HEK293T (cell line): ENCODE measurements around the gene GPR34.
A peak's percentile ranks its signal among the peaks of the same experiment; 100 is the strongest.
"Not testable (repeated sequence)": the region's sequence is repeated elsewhere in the genome, so short reads cannot be mapped to it uniquely, and the experiment has no call there.

Experiments
- CTCF ChIA-PET: fragments of 350-600 bp; formaldehyde crosslinking; extraction: SDS; loops from one replicate; lab custom pipeline; 2021; ENCODE audit warnings: antibody characterized with exemption, inconsistent platforms; lab: Yijun Ruan, JAX
- POLR2A ChIA-PET: fragments of 350-600 bp; formaldehyde crosslinking; extraction: SDS; loops from one replicate; lab custom pipeline; 2020; ENCODE audit warnings: antibody characterized with exemption, inconsistent platforms; lab: Yijun Ruan, JAX
- DNase-seq: peaks from one replicate; pipeline ENCODE4 v3.0.0; 2012; ENCODE audit warnings: mixed read lengths; ENCODE audit errors: extremely low spot score
- ARNT ChIP-seq: fragments of 450-650 bp; IDR thresholded peaks from 2 replicates; pipeline ENCODE4 v1.6.1; 2017; ENCODE audit warnings: mild to moderate bottlenecking
- BHLHE40 ChIP-seq: fragments of 450-650 bp; IDR thresholded peaks from 2 replicates; pipeline ENCODE4 v1.6.1; 2016; ENCODE audit warnings: mild to moderate bottlenecking, moderate library complexity, borderline replicate concordance
- CTBP1 ChIP-seq: fragments of 450-650 bp; IDR thresholded peaks from 2 replicates; pipeline ENCODE4 v1.6.1; 2016; ENCODE audit warnings: borderline replicate concordance
- ELF4 ChIP-seq: fragments of 450-650 bp; IDR thresholded peaks from 2 replicates; pipeline ENCODE4 v1.6.1; 2017; ENCODE audit warnings: antibody characterized with exemption
- FOXA1 ChIP-seq: fragments of 450-650 bp; IDR thresholded peaks from 2 replicates; pipeline ENCODE4 v1.6.1; 2016; ENCODE audit warnings: mild to moderate bottlenecking
- FOXK2 ChIP-seq: fragments of 450-650 bp; IDR thresholded peaks from 2 replicates; pipeline ENCODE4 v1.6.1; 2016; ENCODE audit warnings: mild to moderate bottlenecking
- FOXM1 ChIP-seq: fragments of 450-650 bp; IDR thresholded peaks from 2 replicates; pipeline ENCODE4 v1.6.1; 2017; ENCODE audit warnings: mild to moderate bottlenecking, borderline replicate concordance
- HDGF ChIP-seq: fragments of 450-650 bp; IDR thresholded peaks from 2 replicates; pipeline ENCODE4 v1.6.1; 2017; ENCODE audit warnings: antibody characterized with exemption, borderline replicate concordance
- L3MBTL2 ChIP-seq: fragments of 450-650 bp; conservative IDR thresholded peaks from 2 replicates; pipeline ENCODE4 v1.6.1; 2016; ENCODE audit warnings: mild to moderate bottlenecking
- LEF1 ChIP-seq: fragments of 450-650 bp; IDR thresholded peaks from 2 replicates; pipeline ENCODE4 v1.6.1; 2017; ENCODE audit warnings: mild to moderate bottlenecking, borderline replicate concordance
- NFRKB ChIP-seq: fragments of 450-650 bp; IDR thresholded peaks from 2 replicates; pipeline ENCODE4 v1.6.1; 2016; ENCODE audit warnings: mild to moderate bottlenecking, moderate library complexity
- SP1 ChIP-seq: fragments of 450-650 bp; IDR thresholded peaks from 2 replicates; pipeline ENCODE4 v1.6.1; 2017
- SUZ12 ChIP-seq: fragments of 450-650 bp; IDR thresholded peaks from 2 replicates; pipeline ENCODE4 v1.6.1; 2016; ENCODE audit warnings: mild to moderate bottlenecking
- TARDBP ChIP-seq: fragments of 450-650 bp; IDR thresholded peaks from 2 replicates; pipeline ENCODE4 v1.6.1; 2016
- ZNF384 ChIP-seq: fragments of 450-650 bp; IDR thresholded peaks from 2 replicates; pipeline ENCODE4 v1.6.1; 2016
- TF ChIP-seq, protein P1 (sequence below): fragments of 450-650 bp; IDR thresholded peaks from 2 replicates; pipeline ENCODE4 v1.6.1; 2016

GPR34 gene

DNA sequence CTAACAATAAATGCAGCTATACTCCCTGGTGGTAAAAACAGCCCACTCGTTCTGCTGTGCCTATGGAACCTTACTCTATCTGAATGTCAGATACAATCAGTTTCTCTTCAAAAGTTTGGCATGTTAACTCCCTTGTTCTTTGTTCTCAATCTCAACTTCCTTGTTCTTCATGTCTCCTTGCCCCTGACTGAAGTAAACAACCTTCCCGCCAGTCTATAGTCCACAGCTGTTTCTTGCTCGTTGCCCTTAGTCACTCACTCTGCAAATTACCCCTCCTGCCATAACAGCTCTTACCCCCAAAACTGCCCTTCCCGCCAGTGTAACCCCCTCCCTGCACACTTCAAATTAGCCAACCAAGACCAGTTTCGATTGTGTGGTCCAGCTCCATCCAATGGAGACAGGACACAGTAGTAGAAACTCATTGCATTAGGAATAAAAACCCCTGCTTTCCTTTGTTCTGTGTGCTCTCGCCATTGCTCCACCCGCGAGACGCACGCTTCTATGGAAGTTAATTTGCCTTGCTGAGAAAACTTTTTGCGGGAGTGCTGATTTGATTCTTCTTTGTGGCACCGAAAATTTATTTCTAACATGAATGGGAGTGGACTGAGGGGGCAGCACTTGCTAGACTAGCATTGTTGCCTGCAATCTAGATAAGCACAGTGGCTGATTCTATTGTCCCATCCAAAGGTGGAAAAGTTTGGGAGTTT lies 28.1 kb downstream of the GPR34 start:
- no peak for DNase-seq
- POLR2A ChIA-PET = no interaction called here
- TF ChIP-seq, protein P1, sequence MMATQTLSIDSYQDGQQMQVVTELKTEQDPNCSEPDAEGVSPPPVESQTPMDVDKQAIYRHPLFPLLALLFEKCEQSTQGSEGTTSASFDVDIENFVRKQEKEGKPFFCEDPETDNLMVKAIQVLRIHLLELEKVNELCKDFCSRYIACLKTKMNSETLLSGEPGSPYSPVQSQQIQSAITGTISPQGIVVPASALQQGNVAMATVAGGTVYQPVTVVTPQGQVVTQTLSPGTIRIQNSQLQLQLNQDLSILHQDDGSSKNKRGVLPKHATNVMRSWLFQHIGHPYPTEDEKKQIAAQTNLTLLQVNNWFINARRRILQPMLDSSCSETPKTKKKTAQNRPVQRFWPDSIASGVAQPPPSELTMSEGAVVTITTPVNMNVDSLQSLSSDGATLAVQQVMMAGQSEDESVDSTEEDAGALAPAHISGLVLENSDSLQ = no peak
- TF ChIP-seq ZNF384 (no peak), LEF1 (no peak), HDGF (no peak), SP1 (no peak), ELF4 (no peak), ARNT (no peak), L3MBTL2 (no peak), NFRKB (no peak), BHLHE40 (no peak), CTBP1 (no peak), SUZ12 (no peak), TARDBP (no peak), FOXK2 (no peak), FOXA1 (no peak), FOXM1 (no peak)
- CTCF ChIA-PET = no interaction called here

DNA sequence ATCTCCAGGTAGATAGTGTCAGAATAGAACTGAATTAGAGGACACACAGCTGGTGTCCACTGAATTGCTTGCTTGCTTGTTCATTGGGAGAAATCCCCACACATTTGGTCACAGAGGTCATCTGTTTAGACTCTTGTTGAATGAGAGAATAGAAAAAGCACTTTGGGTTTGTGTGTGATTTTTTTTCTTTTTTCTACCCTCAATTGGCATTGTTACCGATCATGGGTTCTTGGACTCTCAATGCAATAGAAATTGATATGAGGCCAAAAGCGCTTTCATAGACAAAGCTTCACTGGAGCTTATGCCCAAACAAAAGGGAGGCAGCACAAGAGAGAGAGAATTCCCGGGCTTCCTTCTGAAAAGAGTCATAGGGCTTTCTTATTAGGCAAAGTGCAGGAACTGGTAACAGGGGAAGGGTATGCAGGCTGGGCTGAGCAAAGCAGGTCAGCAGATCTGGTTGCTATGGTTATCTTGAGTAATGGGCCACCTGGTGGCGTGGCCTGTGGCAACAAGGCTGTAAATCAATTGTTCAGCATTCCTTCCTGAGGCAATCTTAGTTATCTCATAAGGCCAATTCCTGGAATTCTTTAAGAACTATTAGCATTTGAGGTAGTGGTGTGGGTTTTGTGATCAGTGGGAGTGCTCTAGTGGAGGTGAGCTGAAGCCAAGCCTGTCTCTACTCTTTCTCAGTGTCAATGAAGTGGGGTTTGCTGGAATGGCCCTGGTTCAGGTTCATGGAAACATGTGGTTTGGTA lies 29.9 kb downstream of the GPR34 start:
- TF ChIP-seq ARNT (no peak), NFRKB (no peak), LEF1 (no peak), ELF4 (no peak)
- TF ChIP-seq, protein P1 = 0 out of 2 replicates have a peak, but pooled peaks have one; percentile 16
- no peak for DNase-seq
- ChIA-PET POLR2A (no interaction called here), CTCF (no interaction called here)

DNA sequence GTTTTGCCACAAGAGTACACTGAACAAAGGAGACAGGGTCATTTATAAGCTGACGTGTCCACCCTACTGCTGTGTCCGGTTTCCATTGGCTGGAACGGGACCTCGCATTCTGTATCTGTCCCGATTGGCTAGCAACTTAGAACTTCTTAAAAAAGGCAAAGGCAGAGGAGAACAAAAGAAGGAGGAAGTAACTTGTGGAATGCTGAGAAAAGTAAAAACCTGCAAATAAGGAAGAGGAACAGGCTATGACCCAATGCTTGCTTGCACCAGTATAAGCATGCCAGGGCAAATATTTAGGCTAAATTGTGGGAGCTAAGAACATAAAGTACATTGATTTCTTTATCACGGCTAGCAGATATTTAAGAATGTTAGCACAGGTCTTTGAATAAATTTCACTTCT lies 30.8 kb downstream of the GPR34 start:
- POLR2A ChIA-PET, CTCF ChIA-PET: not testable (repeated sequence)

DNA sequence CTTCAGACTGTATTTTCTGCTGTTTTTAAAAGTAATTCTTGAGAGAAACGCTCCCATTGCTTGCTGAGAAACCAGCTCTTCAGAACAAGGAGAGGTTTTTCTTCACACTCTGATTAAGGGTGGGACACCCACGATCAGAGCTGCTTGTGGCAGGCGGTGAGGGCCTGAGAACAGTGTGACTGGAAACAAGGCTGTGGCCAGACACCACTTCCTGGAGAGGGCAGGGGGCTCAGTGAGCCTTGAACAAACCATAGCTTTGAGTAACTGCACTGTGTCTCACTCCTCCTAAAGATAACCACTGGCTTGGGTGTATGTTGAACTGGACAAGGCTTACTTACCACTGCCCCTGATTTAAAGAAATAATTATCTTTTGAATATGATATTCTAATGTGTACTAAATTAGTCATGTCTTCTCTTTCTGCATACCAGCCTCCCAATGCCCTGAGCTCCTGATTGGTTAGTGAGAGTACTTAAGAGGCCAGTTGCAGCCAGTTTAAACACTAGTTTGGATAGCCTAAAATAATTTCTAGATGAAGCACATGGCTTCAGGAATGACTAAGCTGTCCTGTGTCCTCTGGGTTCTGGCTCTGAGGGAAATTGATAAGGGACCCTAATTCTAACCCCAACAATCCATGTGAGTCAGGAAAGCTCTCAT lies 31.5 kb downstream of the GPR34 start:
- ChIA-PET POLR2A (no interaction called here), CTCF (no interaction called here)
- no peak for DNase-seq
- TF ChIP-seq ELF4 = no peak
- no peak for TF ChIP-seq HDGF
- no peak for TF ChIP-seq FOXK2
- TF ChIP-seq BHLHE40 = no peak
- no peak for TF ChIP-seq L3MBTL2

More for the DNA sequence above, 30.8 kb downstream of the GPR34 start:
- DNase-seq = not testable (repeated sequence)

DNA sequence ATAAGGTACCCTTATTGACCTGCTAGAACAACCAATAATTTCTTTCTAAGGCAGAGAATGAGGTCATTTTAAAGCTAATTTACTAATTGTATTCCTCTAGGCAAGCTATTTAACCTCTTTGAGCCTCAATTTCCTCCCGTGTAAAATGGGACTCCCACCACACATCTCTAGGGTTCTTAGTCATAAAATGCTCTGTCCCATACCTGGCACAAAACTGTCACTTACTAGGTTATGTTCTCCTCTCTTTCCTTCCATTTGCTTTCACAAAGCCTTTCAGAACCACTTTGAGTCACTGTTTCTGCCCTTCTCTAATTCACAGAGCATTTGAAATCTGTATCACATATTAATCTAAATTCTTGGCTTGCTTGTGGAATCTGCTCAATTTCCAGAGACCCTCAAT lies 32.8 kb downstream of the GPR34 start:
- ChIA-PET POLR2A (no interaction called here), CTCF (no interaction called here)
- no peak for TF ChIP-seq NFRKB
- no peak for TF ChIP-seq HDGF
- no peak for TF ChIP-seq LEF1
- TF ChIP-seq BHLHE40 = no peak
- no peak for TF ChIP-seq CTBP1
- TF ChIP-seq FOXA1 = no peak
- no peak for DNase-seq

DNA sequence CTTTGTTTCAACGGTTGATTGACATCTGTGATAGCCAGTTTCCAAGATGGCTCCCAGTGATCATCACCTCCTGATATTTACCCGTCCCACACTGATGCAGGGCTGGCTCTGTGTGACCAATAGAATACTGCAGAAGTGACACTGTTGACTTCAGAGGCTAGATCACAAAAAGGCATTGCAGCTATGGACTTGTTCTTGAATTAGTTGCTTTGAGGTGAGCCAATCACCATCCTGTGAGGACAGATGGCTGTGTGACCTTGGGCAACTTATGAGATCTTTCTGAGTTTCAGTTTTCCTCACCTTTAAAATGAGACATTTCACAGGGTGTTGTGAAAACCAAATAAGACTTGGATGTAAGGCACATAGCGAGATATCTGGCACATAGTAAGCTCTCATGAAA lies 33.4 kb downstream of the GPR34 start:
- ChIA-PET CTCF (no interaction called here), POLR2A (no interaction called here)
- no peak for DNase-seq
- no peak for TF ChIP-seq LEF1
- no peak for TF ChIP-seq ZNF384
- TF ChIP-seq, protein P1 = no peak
- no peak for TF ChIP-seq CTBP1
- no peak for TF ChIP-seq SP1
- TF ChIP-seq SUZ12 = no peak
- TF ChIP-seq ARNT = no peak
- no peak for TF ChIP-seq L3MBTL2
- no peak for TF ChIP-seq FOXK2
- TF ChIP-seq BHLHE40 = no peak
- TF ChIP-seq TARDBP = no peak
- TF ChIP-seq FOXA1 = no peak
- TF ChIP-seq FOXM1 = no peak
- TF ChIP-seq ELF4 = no peak
- no peak for TF ChIP-seq HDGF
- TF ChIP-seq NFRKB = no peak
